ENCODE results near the gene GPX1.
"Not testable (repeated sequence)": the region's sequence is repeated elsewhere in the genome, so short reads cannot be mapped to it uniquely, and the experiment has no call there.

Gene GPX1

DNA sequence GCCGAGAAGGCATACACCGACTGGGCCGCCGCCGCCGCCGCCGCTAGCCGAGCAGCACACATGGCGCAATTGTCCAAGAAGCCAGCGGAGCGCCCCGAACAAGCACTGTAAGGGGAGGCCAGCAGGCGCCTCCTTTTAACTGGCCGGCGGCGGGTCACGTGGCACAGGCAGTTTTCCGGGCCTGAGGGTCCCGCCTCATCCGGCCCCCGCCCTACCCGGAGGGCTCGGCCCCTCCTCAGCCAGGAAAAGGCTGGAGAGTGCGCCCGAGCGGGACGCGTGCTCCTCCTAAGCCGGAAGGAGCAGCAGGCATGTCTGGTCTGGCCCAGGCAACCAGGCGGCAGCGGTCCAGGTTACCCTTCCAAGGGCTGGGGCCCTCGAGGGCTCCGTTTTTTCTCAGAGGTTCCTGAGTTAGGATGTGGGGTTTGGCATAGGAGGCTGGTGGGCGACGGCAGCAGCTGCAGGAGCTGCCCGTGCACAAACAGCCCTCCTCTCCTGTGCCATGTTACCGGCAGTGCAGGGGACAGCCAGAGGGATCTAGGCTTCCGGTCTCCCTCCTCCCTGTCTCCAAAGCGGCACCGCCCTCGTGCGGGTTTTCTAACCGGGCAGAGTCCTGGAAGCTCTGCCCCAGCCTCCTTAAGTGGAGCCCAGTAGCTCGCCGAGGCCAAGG lies at the start of gene GPX1:
TSS of gene GPX1 (minus strand) at position 137 of the 667 bp plus-strand sequence. CDS start at position 62, 75 bp downstream.
- DNase-seq, result peak; percentile 94

DNA sequence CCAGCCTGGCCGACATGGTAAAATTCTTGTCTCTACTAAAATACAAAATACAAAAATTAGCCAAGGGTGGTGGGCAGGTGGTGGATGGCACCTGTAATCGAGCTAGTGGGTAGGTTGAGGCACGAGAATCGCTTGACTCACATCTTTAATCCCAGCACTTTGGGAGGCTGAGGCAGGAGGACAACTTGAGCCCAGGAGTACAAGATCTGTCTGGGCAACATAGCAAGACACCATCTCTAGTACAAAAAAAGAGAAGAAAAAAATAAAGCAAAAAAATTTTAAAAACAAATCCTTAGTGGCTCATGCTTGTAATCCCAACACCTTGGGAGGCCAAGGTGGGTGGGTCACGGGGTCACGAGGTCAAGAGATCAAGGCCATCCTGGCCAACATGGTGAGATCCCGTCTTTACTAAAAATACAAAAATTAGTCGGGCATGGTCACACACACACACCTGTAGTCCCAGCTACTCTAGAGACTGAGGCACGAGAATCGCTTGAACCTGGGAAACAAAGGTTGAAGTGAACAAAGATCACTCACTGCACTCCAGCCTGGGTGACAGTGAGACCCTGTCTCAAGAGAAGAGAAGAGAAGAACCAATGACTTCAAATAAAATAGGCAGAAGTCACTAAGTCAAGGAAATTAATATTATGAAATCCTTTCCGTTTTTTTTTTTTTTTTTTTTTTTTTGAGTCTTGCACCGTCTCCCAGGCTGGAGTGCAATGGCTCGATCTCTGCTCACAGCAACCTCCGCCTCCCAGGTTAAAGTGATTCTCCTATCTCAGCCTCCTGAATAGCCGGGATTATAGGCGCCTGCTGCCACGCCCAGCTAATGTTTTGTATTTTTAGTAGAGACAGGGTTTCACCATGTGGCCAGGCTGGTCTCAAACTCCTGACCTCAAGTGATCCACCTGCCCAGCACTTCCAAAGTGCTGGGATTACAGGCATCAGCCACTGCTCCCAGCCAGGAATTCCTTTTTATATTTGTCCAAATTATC lies 48.7 kb upstream of the GPX1 start:
- no peak for DNase-seq

DNA sequence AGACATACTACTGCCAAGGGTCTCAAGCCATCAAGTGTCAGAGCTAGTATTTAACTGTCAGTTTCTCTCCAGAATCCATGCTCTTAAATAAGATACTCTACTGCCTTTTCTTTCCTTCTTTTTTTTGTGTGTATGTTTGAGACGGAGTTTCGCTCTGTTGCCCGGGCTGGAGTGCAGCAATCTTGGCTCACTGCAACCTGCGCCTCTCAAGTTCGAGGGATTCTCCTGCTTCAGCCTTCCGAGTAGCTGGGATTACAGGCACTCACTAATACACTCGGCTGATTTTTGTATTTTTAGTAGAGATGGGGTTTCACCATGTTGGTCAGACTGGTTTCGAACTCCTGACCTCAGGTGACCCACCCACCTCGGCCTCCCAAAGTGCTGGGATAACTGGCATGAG lies 47.4 kb upstream of the GPX1 start:
- not testable (repeated sequence) for DNase-seq

DNA sequence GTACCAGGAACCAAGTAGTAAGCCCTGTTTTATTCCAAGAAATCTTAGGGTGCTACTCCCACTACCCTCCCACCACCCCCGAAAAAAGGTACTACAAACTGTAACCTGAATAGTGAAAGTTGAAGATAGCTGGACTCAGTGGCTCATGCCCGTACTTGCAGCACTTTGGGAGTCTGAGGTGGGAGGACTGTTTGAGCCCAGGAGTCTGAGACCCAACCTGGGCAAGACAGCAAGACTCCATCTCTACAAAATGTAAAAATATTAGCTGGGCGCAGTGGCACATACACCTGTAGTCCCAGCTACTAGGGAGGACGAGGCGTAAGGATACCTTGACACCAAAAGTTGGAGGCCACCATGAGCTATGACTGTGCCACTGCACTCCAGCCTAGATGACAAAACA lies 45.7 kb upstream of the GPX1 start:
- no peak for DNase-seq

DNA sequence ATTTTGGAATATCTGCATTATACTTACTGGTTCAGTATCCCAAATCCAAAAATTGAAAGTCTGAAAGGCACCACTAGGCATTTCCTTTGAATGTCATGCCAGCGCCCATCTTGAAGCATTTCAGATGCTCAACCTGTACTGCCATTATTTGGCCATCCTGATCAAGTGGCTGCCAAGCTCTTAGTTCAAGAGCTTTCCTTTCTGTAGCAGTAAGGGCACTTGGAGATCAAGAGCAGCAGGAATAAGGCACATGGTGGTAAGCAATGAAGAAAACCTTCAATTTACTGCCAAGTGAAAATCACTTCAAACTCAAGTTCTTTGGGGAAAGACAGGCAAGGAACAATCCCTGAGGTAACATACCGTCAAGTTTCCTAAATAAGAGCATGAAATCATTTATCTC lies 43.6 kb upstream of the GPX1 start:
- DNase-seq, result no peak

DNA sequence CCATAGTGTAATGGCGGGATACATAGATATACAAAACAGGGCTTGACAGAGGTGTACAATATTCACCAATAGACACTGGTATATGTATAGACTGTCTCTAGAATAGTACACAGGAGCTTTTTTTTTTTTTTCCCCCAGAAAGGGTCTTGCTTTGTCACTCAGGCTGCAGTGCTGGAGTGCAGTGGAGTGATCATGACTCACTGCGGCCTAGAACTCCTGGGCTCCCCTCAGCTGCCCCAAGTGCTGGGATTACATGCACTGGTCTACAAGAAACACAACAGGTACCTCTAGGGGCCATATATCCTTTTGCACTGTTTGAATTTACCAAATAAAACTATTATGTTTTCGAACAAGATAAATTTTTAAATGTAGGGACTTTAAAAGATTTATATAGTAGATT lies 41.3 kb upstream of the GPX1 start:
- DNase-seq, result no peak

DNA sequence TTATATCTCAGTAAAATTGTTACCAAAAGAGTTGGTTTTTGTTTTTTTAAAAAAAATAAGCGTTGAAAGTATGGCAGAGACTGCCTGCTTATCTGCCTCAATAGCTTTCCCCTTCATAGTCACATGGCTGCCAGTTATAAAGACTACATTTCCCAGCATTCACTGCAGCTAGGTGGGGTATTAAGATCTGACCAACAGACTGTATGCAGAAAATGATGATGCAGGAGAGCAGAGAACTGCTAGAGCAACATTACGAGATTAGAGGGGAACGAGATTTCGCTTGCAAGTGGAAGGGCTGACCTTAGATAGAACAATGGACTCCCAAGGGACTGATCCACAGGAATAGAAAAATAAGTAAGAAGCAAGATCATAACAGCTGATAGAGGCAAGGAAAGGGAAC lies 39.3 kb upstream of the GPX1 start:
- DNase-seq, result peak; percentile 27

DNA sequence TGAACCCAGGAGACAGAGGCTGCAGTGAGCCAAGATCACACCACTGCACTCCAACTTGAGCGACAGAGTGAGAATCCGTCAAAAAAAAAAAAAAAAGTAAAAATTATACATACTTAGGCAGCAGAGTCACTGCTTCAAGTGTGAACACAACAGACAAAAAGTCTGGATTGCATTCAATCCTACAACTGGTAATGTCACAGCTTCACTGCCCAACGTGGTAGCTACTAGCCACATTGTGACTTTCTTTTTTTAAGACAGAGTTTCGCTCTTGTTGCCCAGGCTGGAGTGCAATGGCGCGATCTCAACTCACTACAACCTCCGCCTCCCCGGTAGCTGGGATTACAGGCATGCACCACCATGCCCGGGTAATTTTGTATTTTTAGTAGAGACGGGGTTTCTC lies 33.2 kb upstream of the GPX1 start:
- DNase-seq, result not testable (repeated sequence)

DNA sequence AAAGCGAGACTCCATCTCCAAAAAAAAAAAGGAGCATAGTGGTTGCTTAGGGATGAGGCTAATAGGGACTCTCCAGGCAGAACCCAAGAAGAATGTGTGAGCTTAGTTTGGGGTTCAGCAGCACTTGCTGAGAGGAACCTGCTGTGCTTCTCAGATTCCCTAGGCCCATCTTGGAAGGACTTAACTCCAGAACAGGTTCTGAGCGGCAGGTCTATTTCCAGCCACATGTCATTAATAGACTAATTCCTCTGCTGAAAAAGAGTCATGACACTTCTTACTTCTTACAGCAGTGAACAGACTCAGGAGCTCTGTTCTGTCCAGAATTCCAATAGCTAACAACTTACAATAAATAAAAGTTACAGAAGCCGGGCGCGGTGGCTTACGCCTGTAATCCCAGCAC lies 31.1 kb upstream of the GPX1 start:
- DNase-seq, result no peak

DNA sequence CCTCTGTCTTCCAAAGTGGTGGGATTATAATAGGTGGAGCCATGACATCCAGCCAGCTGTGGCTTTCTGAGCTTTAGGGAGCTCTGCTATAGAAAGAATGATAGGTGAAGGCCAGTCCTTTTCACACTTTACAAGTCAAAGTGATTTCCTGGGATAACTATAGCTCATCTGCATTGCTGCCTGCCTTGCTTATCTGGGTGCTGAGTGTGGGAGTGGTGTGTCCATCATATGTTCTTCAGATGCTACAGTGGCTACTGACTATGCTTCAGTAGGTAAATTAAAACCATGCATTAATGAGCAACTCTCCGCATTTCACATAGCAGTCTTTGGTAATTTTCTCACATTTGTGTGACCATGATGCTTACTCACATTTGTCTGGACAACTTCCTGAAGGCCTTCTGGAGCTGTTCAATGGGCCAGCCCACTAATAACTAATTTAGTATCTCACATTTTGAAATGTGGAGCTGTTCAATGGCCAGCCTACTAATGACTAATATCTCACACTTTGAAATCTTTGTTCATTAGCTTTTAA lies 30.2 kb upstream of the GPX1 start:
- DNase-seq, result no peak

DNA sequence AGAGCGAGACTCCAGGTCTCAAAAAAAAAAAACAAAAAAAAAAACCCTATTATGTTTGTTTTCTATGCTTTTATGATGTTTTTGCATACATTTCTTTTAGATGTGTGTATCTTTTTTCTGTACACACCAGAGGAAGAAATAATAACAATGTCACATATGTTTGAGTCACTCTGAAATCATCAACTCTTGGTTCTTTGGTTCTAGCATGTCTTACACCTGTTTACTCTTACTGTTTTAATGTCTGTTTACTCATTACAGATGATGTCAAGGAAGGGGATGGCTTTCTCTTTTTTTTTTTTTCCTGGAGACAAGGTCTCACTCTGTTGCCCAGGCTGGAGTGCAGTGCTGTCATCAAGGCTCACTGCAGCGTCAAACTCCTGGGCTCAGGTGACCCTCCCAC lies 29.6 kb upstream of the GPX1 start:
- DNase-seq, result no peak

DNA sequence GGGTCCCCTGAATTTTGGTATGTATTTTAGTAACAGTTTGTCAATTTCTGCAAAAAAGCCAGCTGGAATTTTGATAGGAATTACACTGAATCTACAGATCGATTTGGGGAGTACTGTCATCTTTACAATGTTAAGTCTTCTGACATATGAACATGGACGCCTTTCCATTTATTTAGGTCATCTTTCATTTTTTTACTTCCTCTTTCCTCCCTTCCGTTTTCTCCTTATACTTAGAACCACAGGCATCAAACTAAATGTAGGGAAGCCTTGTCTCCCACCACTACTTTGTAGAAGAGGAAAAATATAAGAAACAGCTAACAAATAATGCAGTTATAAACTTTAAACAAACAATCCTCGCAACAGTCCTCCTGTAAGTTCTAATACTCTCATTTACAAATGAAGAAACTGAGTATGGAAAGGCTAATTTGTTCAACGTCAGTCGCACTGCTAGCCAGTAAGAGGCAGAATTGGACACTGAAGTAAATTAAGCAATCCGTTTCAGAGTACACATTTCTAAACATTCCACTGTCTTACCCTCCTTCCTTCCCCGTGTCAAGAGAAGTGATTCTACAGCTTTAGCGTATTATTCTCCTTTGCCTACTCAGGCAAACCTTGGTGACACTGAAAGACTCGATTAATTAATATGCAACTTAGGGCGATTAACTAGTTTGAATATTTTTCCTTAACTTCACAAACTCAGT lies 28.1 kb upstream of the GPX1 start:
- DNase-seq, result no peak

DNA sequence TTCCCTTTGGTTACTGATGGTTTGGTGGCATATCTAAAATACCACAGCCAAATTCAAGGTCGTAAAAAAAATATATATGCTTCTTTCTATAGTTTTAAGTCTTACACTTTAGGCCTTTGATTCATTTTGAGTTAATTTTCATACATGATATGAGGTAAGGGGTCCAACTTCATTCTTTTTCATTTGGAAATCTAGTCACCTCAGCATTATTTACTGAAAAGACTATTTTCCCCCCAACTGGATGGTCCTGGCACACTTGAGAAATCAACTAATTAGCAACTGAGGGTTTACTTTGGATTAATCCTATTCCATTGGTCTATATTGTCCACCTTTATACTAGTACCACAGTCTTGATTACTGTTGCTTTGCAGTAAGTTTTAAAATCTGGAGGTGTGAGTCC lies 27.5 kb upstream of the GPX1 start:
- DNase-seq, result no peak

DNA sequence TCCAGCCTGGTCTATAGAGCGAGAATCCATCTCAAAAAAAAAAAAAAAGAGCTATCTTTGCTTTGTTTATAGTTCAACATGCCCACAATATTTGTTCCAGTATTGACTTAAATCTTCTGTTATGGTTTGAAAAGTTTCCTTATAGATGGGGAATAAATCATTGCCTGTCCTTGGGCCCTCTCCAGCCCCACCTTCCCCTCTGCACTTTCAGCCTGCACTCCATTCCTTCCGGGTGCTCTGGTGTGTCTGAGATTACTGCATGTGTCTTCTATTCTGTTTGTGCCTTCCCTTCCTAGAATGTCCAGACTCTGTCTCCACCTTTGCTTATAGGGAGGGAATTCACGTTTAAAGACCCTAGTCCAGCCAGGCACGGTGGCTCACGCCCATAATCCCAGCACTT lies 25.2 kb upstream of the GPX1 start:
- DNase-seq, result no peak

DNA sequence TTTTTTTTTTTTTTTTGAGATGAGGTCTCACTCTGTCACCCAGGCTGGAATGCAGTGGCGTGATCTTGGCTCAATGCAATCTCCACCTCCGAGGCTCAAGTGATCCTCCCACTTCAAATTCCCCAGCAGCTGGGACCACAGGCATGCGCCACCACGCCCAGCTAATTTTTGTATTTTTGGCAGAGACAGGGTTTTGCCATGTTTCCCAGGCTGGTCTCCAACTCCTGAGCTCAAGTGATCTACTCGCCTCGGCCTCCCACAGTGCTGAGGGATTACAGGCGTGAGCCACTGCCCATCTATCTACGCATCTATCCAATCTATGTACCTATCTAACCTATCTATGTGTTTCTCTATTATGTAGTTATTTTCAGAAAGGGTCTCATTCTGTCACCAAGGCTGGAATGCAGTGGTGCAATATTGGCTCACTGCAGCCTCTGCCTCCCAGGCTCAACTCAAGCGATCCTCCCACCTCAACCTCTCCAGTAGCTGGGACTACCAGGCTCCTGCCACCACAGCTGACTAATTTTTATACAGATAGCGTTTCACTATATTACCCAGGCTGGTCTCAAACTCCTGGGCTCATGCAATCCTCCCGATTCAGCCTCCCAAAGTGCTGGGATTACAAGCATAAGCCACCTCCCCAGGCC lies 20.2 kb upstream of the GPX1 start:
- DNase-seq, result no peak

DNA sequence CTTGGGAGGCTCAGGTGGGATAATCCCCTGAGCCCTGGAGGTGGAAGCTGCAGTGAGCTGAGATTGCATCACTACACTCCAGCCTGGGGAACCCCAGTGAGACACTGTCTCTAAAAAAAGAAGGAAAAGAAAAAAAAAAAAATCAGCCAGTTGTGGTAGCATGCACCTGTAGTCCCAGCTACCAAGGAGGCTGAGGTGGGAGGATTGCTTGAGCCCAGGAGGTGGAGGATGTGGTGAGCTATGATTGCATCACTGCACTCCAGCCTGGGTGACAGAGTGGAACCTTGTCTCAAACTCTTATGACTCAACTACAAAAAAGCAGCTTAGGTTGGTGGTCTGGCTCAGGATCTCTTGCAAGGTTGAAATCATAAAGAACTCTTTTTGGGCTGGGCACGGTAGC lies 19.3 kb upstream of the GPX1 start:
- DNase-seq, result no peak

DNA sequence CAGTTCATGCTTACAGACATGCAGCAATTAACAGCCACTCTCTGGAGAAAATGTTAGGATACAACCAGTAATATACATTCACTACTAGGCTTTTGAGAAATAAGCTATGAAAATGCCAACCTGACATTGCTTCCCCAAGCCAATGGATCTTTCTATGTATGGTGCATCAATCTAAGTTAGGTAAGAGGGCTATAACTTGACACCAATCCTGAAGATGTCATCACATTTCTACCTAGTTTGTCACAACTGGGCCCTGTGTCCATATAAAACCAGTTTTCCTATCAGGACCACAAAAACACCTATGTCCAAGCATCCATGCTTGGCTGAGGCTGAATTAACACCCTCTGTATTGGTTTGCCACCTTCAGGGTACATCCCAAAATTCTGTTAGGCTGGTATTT lies 13.8 kb upstream of the GPX1 start:
- no peak for DNase-seq

DNA sequence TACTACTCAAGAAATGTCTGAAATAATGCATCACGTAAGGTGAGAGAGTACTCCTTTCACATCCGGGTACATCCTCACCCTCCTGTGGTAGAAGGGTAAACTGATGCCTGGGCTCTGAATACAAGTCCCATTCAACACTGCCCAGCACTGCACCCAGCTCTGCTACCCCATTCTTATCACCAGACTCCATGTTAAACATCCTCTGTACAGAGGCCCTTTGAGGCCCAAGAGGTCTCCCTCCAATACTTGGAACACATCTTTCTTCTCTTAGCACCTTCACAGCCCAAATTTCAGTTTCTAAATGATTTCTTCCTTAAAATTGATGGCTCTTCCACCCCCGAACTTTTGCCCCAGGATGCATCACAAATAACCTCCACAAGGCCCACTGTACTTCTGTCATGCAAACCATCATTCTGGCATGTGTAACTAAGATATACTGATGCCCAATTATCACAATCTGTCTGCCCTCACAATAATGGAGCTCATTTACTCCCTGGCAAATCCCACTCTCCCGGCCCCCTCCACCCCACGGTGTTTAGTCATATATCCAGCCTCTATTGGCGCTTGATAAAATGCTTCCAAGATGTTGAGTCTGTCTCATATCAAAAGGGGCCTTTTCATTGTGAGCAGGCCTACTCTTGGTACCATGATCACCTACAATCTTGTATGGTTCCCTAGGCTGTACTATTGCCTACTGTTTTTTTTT lies 12.6 kb upstream of the GPX1 start:
- no peak for DNase-seq

DNA sequence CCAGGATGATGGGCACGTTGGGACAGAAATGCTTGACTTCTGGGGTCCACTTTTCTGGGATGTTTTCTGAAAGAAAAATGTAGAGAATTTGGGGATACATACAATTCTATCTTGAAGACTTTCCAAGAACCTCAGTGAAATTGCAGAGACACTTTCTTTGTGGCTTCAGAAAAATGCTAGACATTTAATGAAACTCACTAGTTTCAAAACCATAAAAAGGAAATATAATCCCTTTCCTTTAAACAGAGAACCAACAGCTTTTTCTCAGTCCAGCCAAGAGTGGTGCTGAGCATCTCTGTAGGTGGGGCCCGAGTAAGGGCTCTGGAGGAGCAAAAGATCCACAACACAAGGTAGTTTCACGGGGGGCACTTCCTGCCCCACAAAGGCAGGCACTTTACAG lies 4.4 kb upstream of the GPX1 start:
- DNase-seq, result no peak

DNA sequence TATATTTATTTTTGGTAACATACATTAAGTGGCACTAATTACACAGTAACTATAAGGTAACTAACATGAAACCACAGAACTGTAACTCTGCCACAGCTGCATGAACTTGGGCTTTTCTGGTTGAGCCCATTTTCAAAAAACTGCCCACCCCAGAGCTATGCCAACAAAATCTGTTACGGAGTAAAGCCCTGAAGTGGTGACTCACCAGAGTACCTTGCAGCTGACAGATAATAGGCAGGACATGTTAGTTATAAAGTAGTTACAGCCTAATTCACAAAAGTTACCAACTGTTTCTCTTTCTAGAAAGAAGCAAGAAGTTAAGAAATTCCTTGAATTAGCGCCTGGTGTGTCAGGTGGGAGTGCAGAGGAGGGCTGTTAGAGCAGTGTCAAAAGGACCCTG lies 1.5 kb upstream of the GPX1 start:
- no peak for DNase-seq

DNA sequence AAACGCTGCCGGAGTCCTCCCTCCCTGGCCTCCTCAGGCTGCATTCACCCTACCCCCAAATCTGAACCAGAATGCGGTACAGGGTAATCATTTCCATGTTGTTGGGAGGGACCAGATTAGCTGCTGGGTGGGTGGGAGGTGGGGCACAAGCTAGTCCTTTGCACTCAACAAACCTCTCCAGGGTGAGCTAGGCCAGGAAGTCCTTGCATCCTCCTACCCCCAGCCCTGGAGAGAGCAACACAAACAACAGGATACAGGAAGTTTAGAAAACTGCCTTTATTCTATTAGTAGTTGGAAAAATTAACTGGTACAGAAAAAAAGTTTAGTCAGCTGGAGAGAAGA lies 702 bp upstream of the GPX1 start:
- DNase-seq, result no peak
